Stimulated activated CD4-positive, alpha-beta T cell treated with anti-CD3 and anti-CD28 coated beads, TNF-alpha, amount 100 ng/mL, for 1 hour (primary cell): Measurements from ENCODE around the gene IL16.
"Not testable (repeated sequence)": the region's sequence is repeated elsewhere in the genome, so short reads cannot be mapped to it uniquely, and the experiment has no call there.

Experiments used
- DNase-seq, 3 donors: peaks; one replicate each; pipeline ENCODE4 v3.0.0-alpha.2; 2020; ENCODE audit warnings: low read depth in 3 of 3, low spot score in 1 of 3

The IL16 gene

GRCh38 chr15:81309647-81310450, 113.2 kb downstream of the IL16 start:
- no peak for DNase-seq

GRCh38 chr15:81310480-81310879, 113.8 kb downstream of the IL16 start:
- DNase-seq, result no peak

GRCh38 chr15:81311752-81312464, 115.2 kb downstream of the IL16 start:
- no peak for DNase-seq

GRCh38 chr15:81312790-81313543, 116.3 kb downstream of the IL16 start:
- no peak for DNase-seq

GRCh38 chr15:81313686-81314085, 117.0 kb downstream of the IL16 start:
- no peak for DNase-seq

- no peak for DNase-seq
Observed at GRCh38 chr15:81314378-81314777, 117.7 kb downstream of the IL16 start.

- DNase-seq, result no peak
Observed at GRCh38 chr15:81315452-81316175, 118.9 kb downstream of the IL16 start.

GRCh38 chr15:81316267-81316666, 119.6 kb downstream of the IL16 start:
- no peak for DNase-seq

- no peak for DNase-seq
Observed at GRCh38 chr15:81317642-81318017, 121.0 kb downstream of the IL16 start.

GRCh38 chr15:81321667-81322066, 125.0 kb downstream of the IL16 start:
- DNase-seq, result no peak

- DNase-seq, result no peak
Observed at GRCh38 chr15:81322676-81323253, 126.1 kb downstream of the IL16 start.

- no peak for DNase-seq
Observed at GRCh38 chr15:81323559-81323943, 126.9 kb downstream of the IL16 start.

- peak; percentile 83 to 94 (median 85) for DNase-seq
Observed at GRCh38 chr15:81323944-81324881, 127.5 kb downstream of the IL16 start, which contains the start of gene STARD5. Gene STARD5, minus strand, starts transcription at chr15:81324141. Its CDS starts 42 bp downstream, at chr15:81324099.

- no peak for DNase-seq
Observed at GRCh38 chr15:81326466-81327212, 130.0 kb downstream of the IL16 start.

GRCh38 chr15:81327516-81327915, 130.8 kb downstream of the IL16 start:
- no peak for DNase-seq

- no peak for DNase-seq
Observed at GRCh38 chr15:81329446-81329845, 132.8 kb downstream of the IL16 start.

GRCh38 chr15:81330366-81331090, 133.8 kb downstream of the IL16 start:
- DNase-seq, result no peak

GRCh38 chr15:81331141-81331540, 134.5 kb downstream of the IL16 start:
- DNase-seq, result not testable (repeated sequence)
